PFSK-1 (cell line): ENCODE results near the gene AKAP13.

ENCODE experiments used
- FOXP2 ChIP-seq: optimal IDR thresholded peaks from 2 replicates; pipeline ENCODE3; 2011; ENCODE audit warnings: borderline replicate concordance, control low read depth, inconsistent platforms; ENCODE audit not compliant: insufficient read depth; ENCODE audit errors: extremely low read length, extremely low read depth
- POLR2AphosphoS5 ChIP-seq: IDR thresholded peaks from 2 replicates; pipeline ENCODE4 v1.6.1; 2012; ENCODE audit warnings: low read depth, mild to moderate bottlenecking, control low read depth, low read length, moderate library complexity
- REST ChIP-seq, 2 experiments: IDR thresholded peaks; 2 replicates each; pipeline versions ENCODE4 v1.6.1 to v1.8.0; 2011 to 2012; ENCODE audit warnings: low read depth in 2 of 2, low read length in 2 of 2, control low read depth in 1 of 2, inconsistent platforms in 1 of 2, mild to moderate bottlenecking in 1 of 2, moderate library complexity in 1 of 2; ENCODE audit not compliant: insufficient read depth in 1 of 2
- SIN3A ChIP-seq: IDR thresholded peaks from 2 replicates; pipeline ENCODE4 v1.6.1; 2012; ENCODE audit warnings: mild to moderate bottlenecking, low read length, moderate library complexity, borderline replicate concordance; ENCODE audit not compliant: insufficient read depth
- TAF1 ChIP-seq: IDR thresholded peaks from 2 replicates; pipeline ENCODE4 v1.6.1; 2012; ENCODE audit warnings: low read length, control low read depth, borderline replicate concordance; ENCODE audit not compliant: insufficient read depth

AKAP13 gene

GRCh38 chr15:85443046-85443445 lies 62.6 kb downstream of the AKAP13 start:
- no peak for TF ChIP-seq SIN3A

- TF ChIP-seq POLR2AphosphoS5: no peak
- no peak for TF ChIP-seq FOXP2
- no peak for TF ChIP-seq TAF1
- TF ChIP-seq REST (IDR thresholded peaks at IDR 0.05; ENCODE audit: insufficient read depth in 1 of 2, low read depth in 2 of 2, low read length in 2 of 2): no peak
- no peak for TF ChIP-seq SIN3A
Measured at GRCh38 chr15:85443593-85444087, 63.2 kb downstream of the AKAP13 start.

DNA sequence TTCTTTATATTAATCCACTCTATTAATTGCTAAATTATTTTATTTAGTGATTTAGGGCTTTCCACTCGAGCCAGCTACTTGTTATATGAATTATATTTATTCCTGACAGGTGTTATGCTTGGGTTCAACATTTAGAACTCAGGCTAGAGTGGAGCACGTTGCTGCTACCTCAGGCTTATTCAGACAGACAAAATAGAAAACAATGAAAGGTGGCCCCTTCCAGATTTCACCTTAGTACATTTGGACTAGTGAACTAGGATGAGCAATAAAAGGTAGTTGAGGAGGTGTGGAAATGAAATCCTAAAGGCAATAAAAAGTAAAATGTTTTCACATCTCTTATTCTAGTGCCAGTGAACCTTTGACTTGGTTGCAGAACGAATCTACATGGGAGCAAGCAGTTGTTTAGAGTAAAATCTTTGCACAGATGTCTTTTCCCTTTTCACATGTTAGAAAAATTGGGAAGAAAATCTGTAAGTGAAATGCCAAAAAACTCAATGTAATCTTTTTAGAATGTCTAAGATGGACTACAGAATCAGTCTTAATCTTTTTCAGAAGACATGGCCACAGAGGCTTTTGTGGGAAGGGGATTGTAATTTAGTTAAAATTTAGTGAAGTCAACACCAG lies 63.8 kb downstream of the AKAP13 start:
- TF ChIP-seq SIN3A (no peak), TAF1 (no peak), FOXP2 (no peak), POLR2AphosphoS5 (no peak)

- TF ChIP-seq SIN3A (no peak), POLR2AphosphoS5 (no peak), FOXP2 (no peak), REST (IDR thresholded peaks at IDR 0.05; ENCODE audit: insufficient read depth in 1 of 2, low read depth in 2 of 2, low read length in 2 of 2) (no peak), TAF1 (no peak)
Measured at GRCh38 chr15:85445361-85445760, 65.0 kb downstream of the AKAP13 start.

DNA sequence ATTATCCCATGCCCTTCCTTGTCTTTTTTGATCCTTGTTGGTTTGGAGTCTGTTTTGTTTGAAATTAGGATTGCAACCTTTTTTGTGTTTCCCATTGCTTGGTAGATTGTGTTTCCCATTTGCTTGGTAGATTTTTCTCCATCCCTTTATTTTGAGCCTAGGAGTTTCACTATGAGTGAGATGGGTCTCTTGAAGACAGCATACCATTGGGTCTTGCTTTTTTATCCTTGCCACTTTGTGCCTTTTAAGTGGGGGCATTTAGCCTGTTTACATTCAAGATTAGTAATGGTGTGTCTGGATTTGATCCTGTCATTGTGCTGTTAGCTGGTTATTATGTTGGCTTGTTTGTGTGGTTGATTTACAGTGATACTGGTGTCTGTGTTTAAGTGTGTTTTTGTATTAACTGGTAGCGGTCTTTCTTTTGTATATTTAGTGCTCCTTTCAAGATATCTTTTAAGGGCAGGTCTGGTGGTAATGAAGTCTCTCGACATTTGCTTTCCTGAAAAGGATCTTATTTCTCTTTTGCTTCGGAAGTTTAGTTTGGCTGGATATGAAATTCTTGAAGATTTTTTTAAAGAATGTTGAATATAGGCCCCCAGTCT lies 70.8 kb downstream of the AKAP13 start:
- TF ChIP-seq TAF1 (no peak), SIN3A (no peak), POLR2AphosphoS5 (no peak), FOXP2 (no peak), REST (IDR thresholded peaks at IDR 0.05; ENCODE audit: insufficient read depth in 1 of 2, low read depth in 2 of 2, low read length in 2 of 2) (no peak)

DNA sequence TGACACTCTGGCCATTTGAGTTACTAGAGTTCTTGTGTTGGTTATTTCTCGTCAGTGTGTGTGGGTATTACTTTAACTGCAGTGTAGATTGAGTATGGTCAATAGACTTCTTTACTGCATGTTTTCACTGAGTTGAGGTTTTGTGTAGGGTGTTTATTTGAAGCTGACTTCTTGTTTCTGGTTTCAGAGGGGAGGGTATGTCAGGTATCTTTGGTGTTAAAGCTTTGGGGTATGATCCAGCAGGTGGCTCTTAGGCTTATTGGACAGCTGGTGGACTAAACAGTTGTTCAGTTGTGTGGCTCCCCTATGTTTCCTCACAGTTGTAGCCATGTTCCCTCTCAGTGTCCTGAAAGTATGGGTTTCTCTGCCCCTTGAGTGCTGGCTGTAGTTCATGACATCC lies 72.0 kb downstream of the AKAP13 start:
- TF ChIP-seq POLR2AphosphoS5 (no peak), SIN3A (no peak), TAF1 (no peak), REST (IDR thresholded peaks at IDR 0.05; ENCODE audit: insufficient read depth in 1 of 2, low read depth in 2 of 2, low read length in 2 of 2) (no peak), FOXP2 (no peak)
